K562 (cell line): ENCODE measurements around the gene CACNA1C.

ENCODE experiments used
- CBX3 ChIP-seq, 2 experiments: IDR thresholded peaks; 1 replicate in 1 of 2; 2 replicates in 1 of 2; pipeline ENCODE4 v1.6.1; 2012; ENCODE audit warnings: inconsistent platforms in 2 of 2, low read length in 2 of 2, borderline replicate concordance in 1 of 2, control low read depth in 1 of 2
- HCFC1 ChIP-seq: IDR thresholded peaks from 2 replicates; pipeline ENCODE4 v1.6.1; 2012; ENCODE audit warnings: low read depth, low read length, improper control_type of control experiment
- MAFG ChIP-seq: fragments of 450-650 bp; conservative IDR thresholded peaks from 2 replicates; pipeline ENCODE4 v1.6.1; 2016; ENCODE audit warnings: missing genetic modification characterization, missing compliant biosample characterization
- SNRNP70 ChIP-seq: fragments of 200-400 bp; formaldehyde crosslinking; optimal IDR thresholded peaks from 2 replicates; pipeline ENCODE3; 2017; ENCODE audit warnings: low read depth, low read length
- USF2 ChIP-seq: sonication (generic); formaldehyde crosslinking; IDR thresholded peaks from 2 replicates; pipeline ENCODE4 v1.5.0; 2020; ENCODE audit warnings: missing genetic modification reagents

DNA sequence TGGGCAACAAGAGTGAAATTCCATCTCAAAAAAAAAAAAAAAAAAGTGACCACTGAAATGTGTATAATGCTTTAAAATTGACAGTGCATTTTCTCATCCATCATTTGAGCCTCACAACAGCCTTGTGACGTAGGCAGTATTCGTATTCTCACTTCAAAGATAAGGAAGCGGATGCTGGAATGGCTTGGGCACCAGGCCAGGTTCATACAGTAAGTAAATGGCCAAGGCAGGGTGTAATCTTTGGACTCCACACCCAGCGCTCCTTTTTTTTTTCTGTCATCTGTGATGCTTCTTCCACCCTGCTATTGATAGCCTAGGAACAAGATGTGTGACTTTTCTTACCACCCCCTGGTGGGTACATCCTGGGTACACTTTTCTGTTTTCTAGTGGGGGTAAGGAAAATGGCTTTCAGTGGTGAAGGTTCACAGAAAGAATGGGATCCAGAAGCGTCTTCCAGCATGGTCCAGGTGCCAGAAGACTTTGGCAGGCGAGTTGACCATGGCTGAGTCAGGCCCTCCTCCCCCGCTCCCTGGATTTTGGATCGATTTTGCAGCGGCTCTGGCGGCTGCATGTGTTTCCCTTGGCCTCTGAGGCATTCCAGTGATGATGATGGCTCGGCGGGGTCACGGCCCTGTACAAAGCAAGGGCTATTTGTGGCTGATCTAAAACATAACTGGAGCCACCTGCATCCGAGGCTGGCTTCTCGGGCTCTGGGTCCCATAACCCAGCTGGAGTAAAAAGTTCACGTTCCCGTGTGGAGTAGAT is 110.6 kb downstream of the CACNA1C start:
- TF ChIP-seq CBX3 (IDR thresholded peaks at IDR 0.05; ENCODE audit: borderline replicate concordance in 1 of 2, low read length in 2 of 2) (no peak), MAFG (tag) (no peak), SNRNP70 (no peak), USF2 (CRISPR knock-in tag) (no peak), HCFC1 (no peak)
